ENCODE data around the gene SLAMF1.
"Not testable (repeated sequence)": the region's sequence is repeated elsewhere in the genome, so short reads cannot be mapped to it uniquely, and the experiment has no call there.

The SLAMF1 gene

DNA sequence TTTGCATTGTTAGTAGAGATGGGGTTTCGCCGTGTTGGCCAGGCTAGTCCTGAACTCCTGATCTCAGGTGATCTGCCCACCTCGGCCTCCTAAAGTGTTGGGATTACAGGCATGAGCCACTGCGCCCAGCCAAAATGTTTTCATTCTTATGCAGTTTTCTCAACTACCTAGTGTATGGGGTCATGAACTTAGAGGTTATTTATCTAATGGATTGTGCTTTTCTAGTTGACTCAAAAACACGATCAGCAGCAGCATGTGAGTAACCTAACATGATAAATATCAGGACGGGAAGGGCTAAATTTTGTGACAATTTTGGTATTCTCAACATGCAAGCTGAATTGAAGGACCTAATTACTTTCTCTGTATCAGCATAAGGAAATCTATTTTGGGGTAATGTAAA, 58.4 kb downstream of the SLAMF1 start:
- DNase-seq, result no peak

DNA sequence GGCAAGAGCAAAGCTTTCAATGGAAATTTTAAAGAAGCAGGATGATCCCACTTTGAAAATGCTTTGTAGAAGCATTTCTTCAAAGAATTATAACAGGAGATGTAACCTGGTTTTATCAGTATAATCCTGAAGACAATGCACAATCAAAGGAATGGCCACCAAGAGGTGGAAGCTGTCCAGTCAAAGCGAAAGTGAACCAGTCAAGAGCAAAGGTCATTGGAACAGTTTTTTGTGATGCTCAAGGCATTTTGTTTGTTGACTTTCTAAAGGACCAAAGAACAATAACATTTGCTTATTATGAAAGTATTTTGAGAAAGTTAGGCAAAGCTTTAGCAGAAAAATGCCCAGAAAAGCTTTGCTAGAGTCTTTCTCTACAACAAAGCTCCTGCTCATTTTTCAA, 62.1 kb downstream of the SLAMF1 start:
- DNase-seq, result no peak

DNA sequence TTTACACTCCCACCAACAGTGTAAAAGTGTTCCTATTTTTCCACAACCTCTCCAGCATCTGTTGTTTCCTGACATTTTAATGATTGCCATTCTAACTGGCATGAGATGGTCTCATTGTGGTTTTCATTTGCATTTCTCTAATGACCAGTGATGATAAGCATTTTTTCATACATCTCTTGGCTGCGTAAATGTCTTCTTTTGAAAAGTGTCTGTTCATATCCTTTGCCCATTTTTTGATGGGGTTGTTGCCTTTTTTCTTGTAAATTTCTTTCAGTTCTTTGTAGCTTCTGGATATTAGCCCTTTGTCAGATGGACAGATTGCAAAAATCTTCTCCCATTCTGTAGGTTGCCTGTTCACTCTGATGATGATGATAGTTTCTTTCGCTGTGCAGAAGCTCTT, 63.9 kb downstream of the SLAMF1 start:
- not testable (repeated sequence) for DNase-seq

DNA sequence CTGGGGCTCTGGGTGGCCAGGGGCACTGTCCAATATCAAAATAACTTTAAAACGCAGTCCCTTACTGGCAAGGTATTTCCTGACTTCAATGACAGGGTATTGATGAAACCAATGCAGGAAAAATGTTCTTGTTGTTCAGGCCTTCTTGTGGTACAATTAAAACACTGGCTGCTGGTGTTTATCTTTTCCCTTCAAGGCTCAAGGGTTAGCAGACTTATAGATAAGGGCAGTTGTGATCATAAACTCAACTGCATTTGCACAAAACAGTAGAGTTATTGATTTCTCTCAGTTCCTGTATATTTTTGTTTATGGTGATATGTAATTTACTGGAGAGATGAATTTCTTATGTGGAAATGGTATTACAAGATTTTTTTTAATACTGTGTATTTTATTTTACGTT, 64.9 kb downstream of the SLAMF1 start:
- no peak for DNase-seq

DNA sequence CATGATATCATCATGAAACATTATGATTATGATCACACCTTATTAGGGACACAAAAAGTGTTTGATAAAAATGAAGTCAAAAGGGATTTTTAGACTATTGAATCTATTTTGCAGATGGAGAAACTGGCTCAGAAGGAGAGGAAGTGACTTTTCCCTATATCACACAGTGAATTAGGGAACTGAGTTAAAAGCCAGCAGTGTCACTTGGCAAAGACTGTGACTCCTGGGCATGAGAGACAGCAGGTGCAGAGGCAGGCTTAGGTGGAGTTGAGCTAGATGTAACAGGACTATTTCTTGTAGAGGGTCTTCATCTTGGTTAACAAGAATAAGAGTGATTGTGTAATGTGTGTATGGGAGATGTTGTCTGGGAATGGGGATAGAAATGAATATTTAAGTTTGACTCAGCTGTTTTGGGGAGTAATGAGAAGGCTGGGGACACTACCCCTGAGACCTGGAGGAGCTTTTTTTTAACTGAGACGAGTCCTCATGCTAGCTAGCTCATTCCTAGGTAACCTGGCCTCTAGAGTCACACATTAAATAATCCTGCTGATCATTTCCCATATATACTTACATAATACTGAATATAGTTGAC, 66.5 kb downstream of the SLAMF1 start:
- DNase-seq, result no peak

DNA sequence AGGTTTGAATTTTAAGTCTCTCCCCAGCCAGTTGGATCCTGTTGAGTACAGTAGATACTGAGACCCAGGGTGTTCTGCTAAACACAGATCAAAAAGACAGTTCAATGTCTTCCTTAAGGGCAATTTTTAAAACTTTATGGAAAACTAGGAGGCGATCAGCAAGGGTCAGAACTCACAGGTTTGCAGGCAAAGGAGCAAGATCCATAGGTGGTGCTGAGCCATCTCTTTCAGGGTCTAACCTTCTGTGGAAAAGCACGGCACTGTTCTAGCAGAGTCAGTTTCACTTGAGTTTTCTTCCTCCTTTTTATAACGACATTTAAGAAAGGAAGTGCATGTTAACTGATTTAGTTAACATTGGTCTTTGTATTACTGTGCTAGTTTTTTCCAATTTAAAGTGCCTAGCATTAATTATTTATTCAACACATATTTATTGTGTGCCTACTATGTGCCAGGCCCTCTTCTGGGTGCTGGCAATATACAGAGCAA, 67.6 kb downstream of the SLAMF1 start, which contains the start of gene CD84:
TSS of gene CD84 (minus strand) at position 281 of the 486 bp plus-strand sequence. CDS start at position 222, 59 bp downstream.
- no peak for DNase-seq

DNA sequence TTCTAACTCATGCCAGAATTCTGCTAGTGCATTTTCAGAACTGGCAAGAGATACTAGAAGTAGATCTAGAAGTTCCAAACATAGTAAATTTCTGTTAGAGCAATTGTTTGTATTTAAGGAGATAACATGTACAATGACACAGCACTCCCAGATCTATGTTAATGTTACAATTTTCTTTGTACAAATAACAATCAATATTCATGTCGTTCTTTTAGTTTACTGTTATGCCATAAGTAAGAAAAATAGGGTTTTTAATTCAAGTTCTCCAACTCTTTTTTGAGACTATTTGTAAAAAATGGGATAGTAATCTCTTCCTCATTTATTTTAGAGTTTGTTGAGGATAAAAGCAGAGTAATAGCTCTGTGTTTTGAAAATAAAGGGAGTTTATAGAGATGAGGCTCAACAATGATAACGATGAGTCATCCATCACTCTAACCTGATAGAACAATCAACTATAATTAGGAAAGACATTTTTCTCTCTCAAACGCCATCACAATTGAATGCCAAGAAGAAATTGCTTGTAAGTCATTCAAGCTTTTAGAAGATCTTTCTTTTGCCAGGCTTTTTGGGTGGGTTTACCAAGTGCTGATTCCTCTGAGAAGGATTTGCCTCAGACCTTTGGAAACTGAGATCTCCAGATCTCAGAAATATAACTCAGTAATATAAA, 68.2 kb downstream of the SLAMF1 start:
- DNase-seq, result no peak

DNA sequence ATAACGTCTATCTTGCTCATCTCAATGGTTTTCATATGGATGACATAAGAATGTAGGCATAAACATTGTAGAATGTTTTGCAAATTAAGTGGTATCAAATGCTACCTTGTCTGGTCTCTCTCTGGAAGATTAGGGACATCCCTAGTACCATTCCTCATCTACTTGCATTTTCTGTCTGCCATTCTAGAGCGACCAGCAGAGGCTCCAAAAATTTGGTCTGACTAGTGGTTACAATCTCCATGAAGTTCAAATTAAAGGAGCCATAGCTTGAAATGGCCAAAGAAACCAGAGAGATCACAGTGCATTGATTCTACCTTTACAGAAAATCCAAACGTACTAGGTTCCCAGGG, 68.7 kb downstream of the SLAMF1 start:
- DNase-seq, result no peak

DNA sequence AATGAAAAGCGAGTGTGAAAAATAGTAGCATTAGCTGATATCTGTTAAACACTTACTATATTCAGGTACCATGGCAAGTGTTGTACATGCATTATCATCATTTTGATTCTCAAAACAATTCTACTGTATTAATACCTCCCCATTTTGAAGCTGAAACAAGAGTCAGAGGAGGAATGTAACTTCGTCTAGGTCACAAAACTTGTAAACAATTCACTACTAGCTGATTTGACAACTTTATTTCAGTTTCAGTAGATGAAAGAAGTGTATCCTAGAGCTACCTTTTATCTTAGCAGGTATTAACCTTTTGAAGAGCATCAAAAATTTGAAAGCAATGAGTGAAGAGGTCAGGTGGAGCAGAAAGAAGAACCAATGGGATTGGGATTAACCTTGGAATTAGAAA, 69.2 kb downstream of the SLAMF1 start:
- DNase-seq, result no peak

DNA sequence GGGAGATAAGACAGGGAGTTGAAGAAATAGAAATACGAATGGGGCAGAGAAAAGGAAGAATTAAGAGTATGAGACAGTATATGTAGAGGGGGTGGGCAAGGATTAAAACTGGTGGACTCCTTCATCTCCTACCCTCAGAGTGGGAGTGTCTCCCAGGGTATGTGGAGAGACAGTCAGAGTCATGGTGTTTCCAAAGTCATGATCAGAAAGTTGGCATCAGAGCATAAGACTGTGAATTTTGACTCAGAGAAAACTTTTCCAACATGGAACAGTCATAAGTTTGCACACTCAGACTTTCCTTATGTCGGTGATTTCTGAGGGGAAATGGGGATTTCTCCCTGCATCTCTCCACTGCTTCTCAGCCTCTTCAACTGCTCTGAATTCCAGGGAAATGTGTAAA, 70.0 kb downstream of the SLAMF1 start:
- no peak for DNase-seq

DNA sequence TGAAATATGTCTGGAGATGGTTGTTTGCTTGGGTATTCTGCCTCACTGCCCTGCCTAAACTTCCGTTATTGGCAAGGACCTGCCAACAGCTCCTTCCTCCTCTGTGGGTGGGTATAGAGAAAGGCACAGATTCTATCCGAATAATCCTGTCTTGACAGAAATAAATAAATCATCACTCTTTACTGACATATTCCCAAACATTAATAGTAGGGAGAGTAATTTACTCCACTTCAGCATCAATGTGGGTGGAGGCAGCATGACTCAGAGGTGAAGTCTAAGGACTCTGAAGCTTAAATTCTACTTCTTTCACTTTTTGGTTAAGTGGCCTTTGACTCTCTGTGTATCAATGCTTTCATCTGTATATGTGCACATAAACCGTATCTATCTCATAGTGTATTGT, 70.5 kb downstream of the SLAMF1 start:
- DNase-seq, result peak; percentile 56 to 64

DNA sequence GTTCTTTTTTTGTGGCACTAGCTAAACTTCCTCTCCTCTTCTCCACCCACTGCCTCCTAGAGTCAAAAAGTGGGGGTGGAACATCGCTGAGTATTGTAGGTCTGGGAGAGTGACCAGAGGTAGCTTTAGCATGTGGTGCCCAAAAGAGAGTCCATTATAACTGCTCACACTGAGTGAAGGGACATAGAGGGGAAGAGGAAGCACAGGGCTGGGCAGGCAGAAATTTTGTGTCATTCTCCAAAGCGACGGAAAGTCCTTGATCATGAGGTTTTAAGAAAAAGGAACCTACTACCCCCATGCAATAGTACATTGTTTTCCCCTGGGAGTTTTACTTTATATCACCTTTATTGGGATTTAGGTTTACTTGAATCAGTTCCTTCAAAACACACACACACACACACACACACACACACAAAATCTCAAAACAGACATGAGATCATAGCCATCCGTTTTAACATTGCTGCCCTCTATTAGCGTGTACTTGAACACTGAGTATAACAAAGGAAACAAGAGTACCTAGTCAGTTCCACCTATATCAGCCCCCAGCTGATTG, 71.7 kb downstream of the SLAMF1 start:
- DNase-seq, result no peak

DNA sequence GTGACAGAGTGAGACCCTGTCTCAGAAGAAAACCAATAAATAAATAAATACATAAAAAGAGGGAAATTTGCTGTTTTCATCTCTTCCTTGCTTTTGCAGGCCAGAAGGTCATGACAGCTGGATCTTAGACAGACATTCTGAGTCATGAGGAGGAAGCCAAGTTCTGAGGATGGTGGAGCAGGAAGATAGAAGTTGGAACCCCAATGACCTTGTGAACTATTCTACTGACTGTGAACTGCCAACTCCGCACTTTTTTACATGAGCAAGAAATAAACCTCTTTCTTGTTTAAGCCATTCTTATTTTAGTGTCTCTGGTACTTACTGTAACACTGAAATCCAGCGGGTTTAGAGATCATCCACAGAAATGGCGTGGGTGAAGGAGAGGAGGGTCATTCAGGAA, 76.0 kb downstream of the SLAMF1 start:
- DNase-seq, result no peak

DNA sequence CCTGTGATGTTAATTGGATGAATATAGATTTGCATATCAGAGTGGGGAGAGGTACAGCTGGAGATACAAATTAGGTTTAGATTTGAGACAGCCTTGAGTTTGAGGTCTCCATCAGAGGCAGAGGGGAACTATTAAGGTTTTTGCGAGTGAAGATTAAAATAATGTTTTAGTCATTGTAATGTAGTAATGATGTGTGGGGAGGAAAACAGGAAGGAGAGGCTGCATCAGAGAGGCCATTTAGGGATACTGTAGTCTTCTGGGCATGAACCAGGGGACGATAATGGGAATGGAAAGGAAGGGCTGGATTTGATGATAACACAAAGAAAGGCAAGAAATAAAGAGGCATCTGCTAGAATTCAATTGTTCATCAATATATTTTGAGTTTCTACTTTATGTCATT, 77.0 kb downstream of the SLAMF1 start:
- DNase-seq, result no peak

DNA sequence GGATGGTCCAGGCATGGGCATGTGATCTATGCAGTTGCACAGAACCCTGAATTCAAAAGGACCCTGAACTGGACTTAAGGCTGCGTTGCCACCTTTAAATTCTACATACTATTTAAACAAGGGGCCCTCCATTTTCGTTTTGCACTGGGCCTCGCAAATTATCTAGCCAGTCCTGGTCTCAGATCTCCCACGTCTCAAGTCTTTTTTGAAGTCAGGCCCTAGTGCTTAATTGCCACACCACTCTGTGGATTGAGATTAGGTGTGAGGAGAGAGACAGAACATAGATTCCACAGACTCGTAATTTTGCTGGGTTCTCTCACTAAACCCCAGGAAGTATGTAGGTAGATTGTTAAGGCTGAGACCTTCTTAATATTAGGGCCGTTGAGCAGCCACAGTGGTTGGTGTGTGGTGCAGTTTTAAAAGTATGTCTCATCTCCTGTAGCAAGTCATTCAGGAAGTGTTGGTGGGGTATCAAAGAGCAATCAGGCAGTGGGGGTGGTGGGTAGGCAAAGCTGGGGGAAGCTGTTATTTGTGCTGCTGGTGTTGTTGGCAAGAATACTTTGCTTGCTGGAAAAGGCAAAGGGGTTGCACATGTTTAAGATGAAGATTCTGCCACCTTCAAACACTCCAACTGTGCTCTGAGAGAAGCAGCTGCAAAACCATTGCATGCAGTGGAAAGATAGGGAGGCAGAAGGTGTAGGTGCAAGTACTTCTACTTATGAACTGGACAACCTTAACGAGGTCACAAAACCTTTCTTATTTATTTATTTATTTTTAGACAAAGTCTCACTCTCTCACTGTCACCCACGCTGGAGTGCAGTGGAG, 78.8 kb downstream of the SLAMF1 start:
- peak; percentile 66 to 73 for DNase-seq

DNA sequence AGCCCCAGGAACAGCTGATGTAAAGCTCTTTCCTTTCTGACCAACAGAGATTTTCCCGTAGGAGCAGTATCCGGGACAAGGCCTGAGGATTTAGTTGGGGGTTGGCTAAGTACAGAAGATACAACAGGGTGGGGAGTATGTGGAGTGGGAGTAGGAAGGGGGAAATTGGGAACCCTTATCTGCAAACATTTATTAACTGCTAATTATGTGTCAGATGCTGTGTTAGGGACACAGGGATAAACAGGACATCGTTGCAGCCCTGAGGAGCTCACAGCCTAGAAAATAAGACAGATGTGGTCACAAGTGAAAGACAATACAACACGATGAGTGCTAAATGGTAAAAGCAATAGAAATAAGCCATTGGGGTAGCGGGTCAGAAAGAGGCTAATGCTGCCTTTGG, 79.5 kb downstream of the SLAMF1 start:
- no peak for DNase-seq

DNA sequence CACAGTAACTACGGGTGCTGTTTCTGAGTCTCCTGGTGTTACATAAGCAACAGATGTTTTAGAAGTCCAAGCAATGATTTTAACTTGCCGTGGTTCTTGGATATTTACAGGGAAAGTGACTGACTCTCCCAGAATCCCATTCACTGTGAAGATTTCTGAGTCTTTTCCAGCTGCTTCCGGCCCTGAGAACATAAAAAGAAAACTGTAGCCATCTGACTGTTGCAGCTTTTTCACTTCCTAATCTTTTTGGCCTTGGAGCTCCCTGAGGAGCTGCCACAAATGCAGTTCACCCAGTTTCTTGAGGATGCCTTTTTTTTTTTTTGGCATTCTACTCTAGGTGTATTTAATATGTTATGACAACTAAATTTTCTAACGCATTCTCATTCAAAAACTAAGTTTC, 81.3 kb downstream of the SLAMF1 start:
- no peak for DNase-seq

DNA sequence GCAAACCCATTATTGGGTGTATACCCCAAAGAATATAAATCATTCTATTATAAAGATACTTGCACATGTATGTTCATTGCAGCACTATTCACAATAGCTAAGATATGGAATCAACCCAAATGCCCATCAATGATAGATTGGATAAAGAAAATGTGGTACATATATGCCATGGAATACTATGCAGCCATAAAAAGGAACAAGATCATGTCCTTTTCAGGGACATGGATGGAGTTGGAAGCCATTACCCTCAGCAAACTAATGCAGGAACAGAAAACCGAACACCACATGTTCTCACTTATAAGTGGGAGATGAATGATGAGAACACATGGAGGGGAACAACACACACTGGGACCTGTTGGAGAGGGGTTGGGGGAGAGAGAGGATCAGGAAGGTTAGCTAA, 83.6 kb downstream of the SLAMF1 start:
- not testable (repeated sequence) for DNase-seq

DNA sequence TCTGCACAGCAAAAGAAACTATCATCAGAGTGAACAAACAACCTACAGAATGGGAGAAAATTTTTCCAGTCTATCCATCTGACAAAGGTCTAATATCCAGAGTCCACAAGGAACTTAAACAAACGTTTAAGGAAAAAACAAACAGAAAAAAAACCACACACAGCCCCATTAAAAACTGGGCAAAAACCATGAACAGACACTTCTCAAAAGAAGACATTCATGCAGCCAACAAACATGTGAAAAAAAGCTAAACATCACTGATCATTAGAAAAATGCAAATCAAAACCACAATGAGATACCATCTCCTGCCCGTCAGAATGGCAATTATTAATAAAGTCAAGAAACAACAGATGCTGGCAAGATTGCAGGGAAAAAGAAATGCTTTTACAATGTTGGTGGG, 84.1 kb downstream of the SLAMF1 start:
- DNase-seq, result not testable (repeated sequence)

DNA sequence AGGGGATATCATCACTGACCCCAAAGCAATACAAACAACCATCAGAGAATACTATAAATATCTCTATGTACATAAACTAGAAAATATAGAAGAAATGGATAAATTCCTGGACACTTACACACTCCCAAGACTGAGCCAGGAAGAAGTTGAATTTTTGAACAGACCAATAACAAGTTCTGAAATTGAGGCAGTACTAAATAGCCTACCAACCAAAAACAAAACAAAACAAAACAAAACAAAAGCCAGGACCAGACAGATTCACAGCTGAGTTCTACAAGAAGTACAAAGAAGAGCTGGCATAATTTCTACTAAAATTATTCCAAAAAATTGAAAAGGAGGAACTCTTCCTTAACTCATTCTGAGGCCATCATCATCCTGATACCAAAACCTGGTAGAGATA, 86.0 kb downstream of the SLAMF1 start:
- no peak for DNase-seq

DNA sequence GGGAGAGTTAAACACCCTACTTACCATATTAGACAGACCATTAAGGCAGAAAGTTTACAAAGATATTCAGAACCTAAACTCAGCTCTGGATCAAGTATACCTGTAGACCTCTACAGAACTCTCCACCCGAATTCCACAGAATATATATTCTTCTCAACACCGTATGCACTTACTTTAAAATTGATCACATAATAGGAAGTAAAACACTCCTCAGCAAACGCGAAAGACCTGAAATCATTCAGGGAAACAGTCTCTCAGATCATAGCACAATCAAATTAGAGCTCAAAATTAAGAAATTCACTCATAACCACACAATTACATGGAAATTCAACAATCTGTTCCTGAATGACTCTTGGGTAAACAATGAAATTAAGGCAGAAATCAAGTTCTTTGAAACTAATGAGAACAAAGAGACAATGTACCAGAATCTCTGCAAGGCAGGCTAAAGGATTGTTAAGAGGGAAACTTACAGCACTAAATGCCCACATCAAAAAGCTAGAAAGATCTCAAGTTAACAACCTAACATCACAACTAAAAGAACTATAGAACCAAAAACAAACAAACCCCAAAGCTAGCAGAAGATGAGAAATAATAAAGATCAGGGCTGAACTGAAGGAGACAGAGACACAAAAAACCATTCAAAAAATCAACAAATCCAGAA, 86.7 kb downstream of the SLAMF1 start:
- no peak for DNase-seq

DNA sequence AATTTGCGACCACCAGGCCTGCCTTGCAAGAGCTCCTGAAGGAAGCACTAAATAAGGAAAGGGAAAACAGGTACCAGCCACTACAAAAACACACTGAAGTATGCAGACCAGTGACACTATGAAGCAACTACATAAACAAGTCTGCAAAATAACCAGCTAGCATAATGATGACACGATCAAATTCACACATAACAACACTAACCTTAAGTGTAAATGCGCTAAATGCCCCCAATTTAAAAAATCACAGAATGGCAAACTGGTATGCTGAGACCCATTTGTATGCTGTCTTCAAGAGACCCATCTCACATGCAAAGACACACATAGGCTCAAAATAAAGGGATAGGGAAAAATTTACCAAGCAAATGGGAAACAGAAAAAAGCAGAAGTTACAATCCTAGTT, 87.4 kb downstream of the SLAMF1 start:
- DNase-seq, result not testable (repeated sequence)
